OCI-LY7 (cell line): ENCODE data around the gene FGD4. TPM values are rescaled to one million over a fixed set of nuclear protein-coding genes. Genes with fewer than 3 reads are reported as not detected.

Experiments
- BruUV-seq: library from RNA; stranded (reverse); fragments of 400-500 nt; replicated peaks from 2 replicates; lab custom pipeline; 2021; lab: Mats Ljungman, UMichigan
- CTCF ChIA-PET: fragments of 300-600 bp; sonication (Branson Sonifier 250); formaldehyde crosslinking; loops from one replicate; lab custom pipeline; 2022; ENCODE audit warnings: antibody characterized with exemption; ENCODE audit not compliant: unreplicated experiment; lab: Charles Lee
- POLR2A ChIA-PET: fragments of 300-600 bp; sonication (Branson Sonifier 250); formaldehyde crosslinking; loops from one replicate; lab custom pipeline; 2022; ENCODE audit warnings: antibody characterized with exemption; lab: Charles Lee
- DNase-seq: peaks from one replicate; pipeline ENCODE4 v3.0.0-alpha.2; 2015; ENCODE audit warnings: low spot score
- H2AFZ ChIP-seq: fragments of 200-600 bp; sonication (generic), shearing (Covaris generic); 2 replicates; pipeline ENCODE4 v1.6.1; 2014; ENCODE audit warnings: mild to moderate bottlenecking, antibody characterized with exemption, low read length, moderate library complexity
- H3K27ac ChIP-seq: fragments of 200-600 bp; sonication (generic); 2 replicates; pipeline ENCODE4 v1.5.1; 2014; ENCODE audit warnings: mixed run types, low read depth, mild to moderate bottlenecking, moderate library complexity, low read length, inconsistent platforms; ENCODE audit not compliant: poor library complexity, severe bottlenecking
- H3K36me3 ChIP-seq: fragments of 200-600 bp; sonication (generic); 2 replicates; pipeline ENCODE4 v1.6.1; 2014; ENCODE audit warnings: mild to moderate bottlenecking, antibody characterized with exemption, low read length, moderate library complexity, mixed read lengths; ENCODE audit not compliant: insufficient read depth
- H3K4me1 ChIP-seq: fragments of 200-600 bp; sonication (generic); 2 replicates; pipeline ENCODE4 v1.5.1; 2014; ENCODE audit warnings: mild to moderate bottlenecking, low read length; ENCODE audit not compliant: insufficient read depth, poor library complexity, severe bottlenecking
- H3K4me2 ChIP-seq: fragments of 200-600 bp; sonication (generic); 2 replicates; pipeline ENCODE4 v1.6.1; 2014; ENCODE audit warnings: mild to moderate bottlenecking, low read length
- H3K4me3 ChIP-seq: fragments of 200-600 bp; sonication (generic); 2 replicates; pipeline ENCODE4 v1.5.1; 2014; ENCODE audit warnings: mild to moderate bottlenecking, low read depth, low read length; ENCODE audit not compliant: poor library complexity, severe bottlenecking
- H3K79me2 ChIP-seq: fragments of 200-600 bp; sonication (generic); 2 replicates; pipeline ENCODE4 v1.6.1; 2016; ENCODE audit warnings: low read depth, mild to moderate bottlenecking, low read length, moderate library complexity, mixed read lengths; ENCODE audit not compliant: insufficient read depth
- H3K9me2 ChIP-seq: fragments of 200-600 bp; sonication (generic); 2 replicates; pipeline ENCODE4 v1.6.1; 2016; ENCODE audit warnings: mild to moderate bottlenecking, low read length, mixed read lengths; ENCODE audit not compliant: insufficient read depth
- H3K9me3 ChIP-seq: fragments of 200-600 bp; sonication (generic); 2 replicates; pipeline ENCODE4 v1.6.1; 2014; ENCODE audit warnings: mild to moderate bottlenecking, mixed run types, low read length, mixed read lengths
- H4K20me1 ChIP-seq: fragments of 200-600 bp; sonication (generic); 2 replicates; pipeline ENCODE4 v1.6.1; 2014; ENCODE audit warnings: mild to moderate bottlenecking, antibody characterized with exemption, low read length, moderate library complexity, mixed read lengths; ENCODE audit not compliant: insufficient read depth
- EZH2phosphoT487 ChIP-seq: fragments of 200-600 bp; sonication (generic); IDR thresholded peaks from 2 replicates; pipeline ENCODE4 v1.6.1; 2018; ENCODE audit warnings: low read depth, borderline replicate concordance, mild to moderate bottlenecking, mixed run types, antibody characterized with exemption, low read length, moderate library complexity, mixed read lengths
- intact Hi-C: fragments of 100-400 bp; cut with micrococcal nuclease; formaldehyde crosslinking; loops from one replicate; pipeline ENCODE4 v1.10.0; 2022; ENCODE audit not compliant: unreplicated experiment
- total RNA-seq, 2 experiments: library from RNA; depleted of rRNA in 1 of 2; stranded (reverse); fragments of >200 nt in 1 of 2; shearing (Covaris generic) in 1 of 2; gene quantifications; 2 replicates each; pipeline ENCODE4 v1.2.3, GENCODE V29; 2014 to 2022
- TF ChIP-seq, protein P1 (sequence below): fragments of 200-600 bp; sonication (generic); conservative IDR thresholded peaks from 2 replicates; pipeline ENCODE4 v1.5.1; 2014; ENCODE audit warnings: mild to moderate bottlenecking, antibody characterized with exemption, low read length, moderate library complexity, mixed read lengths

FGD4 gene
- total RNA-seq, 2 experiments from 2014 or later = 14.9 to 19.3 TPM

DNA sequence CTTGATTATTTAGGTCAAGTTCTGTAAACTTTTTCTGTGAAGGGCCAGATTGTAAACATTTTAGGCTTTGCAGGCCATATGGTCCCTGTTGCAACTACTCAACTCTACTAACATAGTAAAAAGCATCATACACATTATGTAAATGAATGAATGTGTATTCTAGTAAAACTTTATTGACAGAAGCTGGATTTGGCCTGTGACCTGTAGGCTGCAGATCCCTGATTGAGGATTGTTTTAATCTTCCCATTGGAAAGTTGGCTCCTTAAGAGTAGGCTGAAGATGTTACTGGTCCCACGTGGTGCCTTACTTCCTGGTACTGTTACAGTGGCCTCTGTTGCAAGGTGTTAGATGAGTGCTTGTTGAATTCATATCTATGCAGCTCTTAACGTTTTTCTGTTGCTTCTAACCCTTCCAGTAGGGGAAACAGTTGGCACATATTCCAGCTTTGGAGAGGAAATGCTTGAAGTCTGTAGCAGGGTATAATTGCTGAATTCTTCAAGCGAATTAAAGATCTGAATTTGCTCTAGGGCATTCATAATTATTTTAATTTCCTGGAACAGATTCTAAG lies 146.1 kb downstream of the FGD4 start:
- Histone ChIP-seq H3K9me3 (no peaks in the 10 kb centered on the region), H3K79me2 (peaks cover 93% of the 10 kb centered on the region), H3K27ac (peak overlapping the region; percentile 71), H3K9me2 (no peaks in the 10 kb centered on the region), H4K20me1 (no peaks in the 10 kb centered on the region), H3K4me1 (peaks cover 86% of the 10 kb centered on the region), H3K4me3 (peak overlapping the region; percentile 36), H2AFZ (peak overlapping the region; percentile 75), H3K36me3 (peaks cover 23% of the 10 kb centered on the region), H3K4me2 (peak overlapping the region; percentile 65)
- DNase-seq = peak; percentile 50
- ChIA-PET POLR2A (interaction anchor here (0.5 to 5.4 kb wide), 16 partner anchors 8 to 1213 kb away, joined by 3 to 65 read pairs (median 3); no protein-coding TSS in a partner anchor), CTCF (interaction anchor here (0.8 to 2.0 kb wide), 4 partner anchors 10 to 127 kb away, joined by 3 to 10 read pairs (median 4); no protein-coding TSS in a partner anchor)
- intact Hi-C loops = no loop called here
- no TSS peak for BruUV-seq
- TF ChIP-seq, protein P1, sequence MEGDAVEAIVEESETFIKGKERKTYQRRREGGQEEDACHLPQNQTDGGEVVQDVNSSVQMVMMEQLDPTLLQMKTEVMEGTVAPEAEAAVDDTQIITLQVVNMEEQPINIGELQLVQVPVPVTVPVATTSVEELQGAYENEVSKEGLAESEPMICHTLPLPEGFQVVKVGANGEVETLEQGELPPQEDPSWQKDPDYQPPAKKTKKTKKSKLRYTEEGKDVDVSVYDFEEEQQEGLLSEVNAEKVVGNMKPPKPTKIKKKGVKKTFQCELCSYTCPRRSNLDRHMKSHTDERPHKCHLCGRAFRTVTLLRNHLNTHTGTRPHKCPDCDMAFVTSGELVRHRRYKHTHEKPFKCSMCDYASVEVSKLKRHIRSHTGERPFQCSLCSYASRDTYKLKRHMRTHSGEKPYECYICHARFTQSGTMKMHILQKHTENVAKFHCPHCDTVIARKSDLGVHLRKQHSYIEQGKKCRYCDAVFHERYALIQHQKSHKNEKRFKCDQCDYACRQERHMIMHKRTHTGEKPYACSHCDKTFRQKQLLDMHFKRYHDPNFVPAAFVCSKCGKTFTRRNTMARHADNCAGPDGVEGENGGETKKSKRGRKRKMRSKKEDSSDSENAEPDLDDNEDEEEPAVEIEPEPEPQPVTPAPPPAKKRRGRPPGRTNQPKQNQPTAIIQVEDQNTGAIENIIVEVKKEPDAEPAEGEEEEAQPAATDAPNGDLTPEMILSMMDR = no peak
- no peak for TF ChIP-seq EZH2phosphoT487

DNA sequence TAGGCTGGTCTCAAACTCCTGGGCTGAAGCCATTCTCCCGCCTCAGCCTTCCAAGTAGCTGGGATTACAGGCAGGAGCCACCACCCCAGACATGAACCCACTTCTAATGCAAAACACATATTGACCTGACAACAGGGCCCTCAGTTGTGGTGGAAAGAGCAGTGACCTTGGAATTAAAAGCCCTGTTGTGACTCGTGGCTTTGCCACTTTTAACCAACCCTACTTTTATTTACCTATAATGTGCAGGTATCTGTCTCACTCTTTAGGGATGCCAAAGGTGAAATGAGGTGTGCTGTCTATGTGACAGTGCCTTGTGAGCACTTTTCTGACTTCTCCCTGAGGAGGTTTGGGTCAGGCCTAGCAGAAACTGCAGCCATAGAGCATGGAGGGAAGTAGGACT lies 146.9 kb downstream of the FGD4 start:
- POLR2A ChIA-PET = interaction anchor here (1.0 to 5.4 kb wide), 5 partner anchors 10 to 42 kb away, joined by 3 to 65 read pairs (median 3); no protein-coding TSS in a partner anchor
- no peaks in the 10 kb centered on the region for H3K9me3 ChIP-seq

More for the DNA sequence above, 146.9 kb downstream of the FGD4 start:
- Histone ChIP-seq H4K20me1 (no peaks in the 10 kb centered on the region), H2AFZ (no peak overlapping the region), H3K79me2 (peaks cover 94% of the 10 kb centered on the region), H3K4me1 (peaks cover 88% of the 10 kb centered on the region), H3K27ac (peak overlapping the region; percentile 71), H3K9me2 (no peaks in the 10 kb centered on the region), H3K36me3 (peaks cover 23% of the 10 kb centered on the region), H3K4me3 (no peak overlapping the region), H3K4me2 (peak overlapping the region; percentile 65)
- intact Hi-C loops = no loop called here
- DNase-seq = no peak
- CTCF ChIA-PET = interaction anchor here (1.0 to 1.1 kb wide), 2 partner anchors 23 to 126 kb away, joined by 3 read pairs; no protein-coding TSS in a partner anchor
- no TSS peak for BruUV-seq
- no peak for TF ChIP-seq EZH2phosphoT487
- TF ChIP-seq, protein P1 = no peak
